Right lobe of liver (tissue), 6 donors: ENCODE measurements around the gene VCL. TPM values are rescaled to one million over a fixed set of nuclear protein-coding genes. Genes with fewer than 3 reads are reported as not detected.

Source experiments
- ATAC-seq, 4 donors: fragments of 200-7000 bp; cut with Tn5 transposase; one replicate each; pipeline ENCODE4 v1.9.1; 2020; ENCODE audit warnings: mild to moderate bottlenecking in 4 of 4, moderate library complexity in 4 of 4
- DNase-seq, 3 donors: peaks; one replicate each; pipeline ENCODE4 v3.0.0-alpha.2; 2020
- H3K27ac ChIP-seq, 3 donors: fragments of 200-600 bp; one replicate each; pipeline ENCODE4 v1.8.0; 2022
- H3K27me3 ChIP-seq, 2 donors: fragments of 200-600 bp; one replicate each; pipeline ENCODE4 v1.8.0; 2022
- H3K36me3 ChIP-seq, 4 donors: fragments of 200-600 bp; sonication (generic) in 1 of 4; one replicate each; pipeline versions ENCODE4 v1.5.1 to v1.8.0; 2017 to 2022; ENCODE audit warnings: control low read depth in 1 of 4
- H3K4me1 ChIP-seq, 4 donors: fragments of 200-600 bp; sonication (generic) in 1 of 4; one replicate each; pipeline versions ENCODE4 v1.5.1 to v1.8.0; 2017 to 2022; ENCODE audit warnings: control low read depth in 1 of 4
- H3K4me3 ChIP-seq, 3 donors: fragments of 200-600 bp; one replicate each; pipeline ENCODE4 v1.8.0; 2022
- H3K9me3 ChIP-seq, 4 donors: fragments of 200-600 bp; sonication (generic) in 1 of 4; one replicate each; pipeline versions ENCODE4 v1.5.1 to v1.8.0; 2017 to 2022; ENCODE audit warnings: control low read depth in 1 of 4
- POLR2A ChIP-seq: fragments of 450-650 bp; IDR thresholded peaks from one replicate; pipeline ENCODE4 v1.6.1; 2017; ENCODE audit warnings: antibody characterized with exemption, mild to moderate bottlenecking
- WGBS: methylation state at CpG from one replicate; pipeline ENCODE4 v1.1.6; 2018; ENCODE audit warnings: low coverage, low lambda C conversion rate; ENCODE audit not compliant: insufficient coverage; ENCODE audit errors: missing lambda C conversion rate; 5-methylcytosine and 5-hydroxymethylcytosine counted together
- intact Hi-C, 2 donors: fragments of 100-400 bp; cut with DNase I; formaldehyde crosslinking; loops; one replicate each; pipeline versions ENCODE4 v1.11.2 to v1.14.1; 2022
- total RNA-seq, 6 experiments: library from RNA; depleted of rRNA in 2 of 6; stranded (reverse); fragments of >200 nt in 2 of 6; fragmentation: NEBNext Ultra II Directional in 3 of 6; extraction: Animal tissue kit (Norgen Biotek cat#: 25700) in 3 of 6; gene quantifications; one replicate each; pipeline versions ENCODE4 v1.1.0 to v1.2.4, GENCODE V29; 2016 to 2023
- TF ChIP-seq, protein P1 (sequence below), 4 donors: fragments of 200-600 bp in 3 of 4; fragments of 450-650 bp in 1 of 4; IDR thresholded peaks; one replicate each; pipeline versions ENCODE4 v1.5.1 to v1.8.0; 2016 to 2022; ENCODE audit warnings: antibody characterized with exemption in 4 of 4, mild to moderate bottlenecking in 2 of 4
- donor health status: DM: no; HTN: yes; CAD: no.
- donor health status: DM: no; HTN: no; CAD: no.
- donor health status: DM: no; HTN: no; CAD: no.
- donor health status: DM: no; HTN: yes; CAD: no.
- donor health status: DM: no; HTN: yes; CAD: no.

Gene VCL
- total RNA-seq, 6 experiments from 2014 or later = 13.2 to 58.9 (median 27.5) TPM

- WGBS = 10% methylated on average over 5 of the region's 5 CpGs
- peak overlapping the region; percentile 83 to 89 (median 88) for H3K4me3 ChIP-seq
- no peaks in the 10 kb centered on the region for H3K27me3 ChIP-seq
- H3K27ac ChIP-seq = peak overlapping the region; percentile 82 to 95 (median 86)
- H3K4me1 ChIP-seq = peaks cover 0 to 28% (median 6%) of the 10 kb centered on the region in 4 donors
- TF ChIP-seq, protein P1, sequence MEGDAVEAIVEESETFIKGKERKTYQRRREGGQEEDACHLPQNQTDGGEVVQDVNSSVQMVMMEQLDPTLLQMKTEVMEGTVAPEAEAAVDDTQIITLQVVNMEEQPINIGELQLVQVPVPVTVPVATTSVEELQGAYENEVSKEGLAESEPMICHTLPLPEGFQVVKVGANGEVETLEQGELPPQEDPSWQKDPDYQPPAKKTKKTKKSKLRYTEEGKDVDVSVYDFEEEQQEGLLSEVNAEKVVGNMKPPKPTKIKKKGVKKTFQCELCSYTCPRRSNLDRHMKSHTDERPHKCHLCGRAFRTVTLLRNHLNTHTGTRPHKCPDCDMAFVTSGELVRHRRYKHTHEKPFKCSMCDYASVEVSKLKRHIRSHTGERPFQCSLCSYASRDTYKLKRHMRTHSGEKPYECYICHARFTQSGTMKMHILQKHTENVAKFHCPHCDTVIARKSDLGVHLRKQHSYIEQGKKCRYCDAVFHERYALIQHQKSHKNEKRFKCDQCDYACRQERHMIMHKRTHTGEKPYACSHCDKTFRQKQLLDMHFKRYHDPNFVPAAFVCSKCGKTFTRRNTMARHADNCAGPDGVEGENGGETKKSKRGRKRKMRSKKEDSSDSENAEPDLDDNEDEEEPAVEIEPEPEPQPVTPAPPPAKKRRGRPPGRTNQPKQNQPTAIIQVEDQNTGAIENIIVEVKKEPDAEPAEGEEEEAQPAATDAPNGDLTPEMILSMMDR (IDR thresholded peaks at IDR 0.05) = no peak
- TF ChIP-seq POLR2A = no peak
- intact Hi-C loops = no loop called here
- DNase-seq (no peak), ATAC-seq (peak in 3 of 4 donors; percentile 1 to 8 (median 2))
- H3K36me3 ChIP-seq = no peaks in the 10 kb centered on the region
- no peaks in the 10 kb centered on the region for H3K9me3 ChIP-seq
Observed at GRCh38 chr10:74151879-74152722, 154.2 kb downstream of the VCL start.

GRCh38 chr10:74153123-74153522 is 155.2 kb downstream of the VCL start:
- H3K36me3 ChIP-seq = no peaks in the 10 kb centered on the region
- H3K27me3 ChIP-seq = no peaks in the 10 kb centered on the region
- WGBS = 36% methylated on average over 4 of the region's 4 CpGs
- H3K4me1 ChIP-seq = peaks cover 0 to 28% (median 6%) of the 10 kb centered on the region in 4 donors
- no peak overlapping the region for H3K27ac ChIP-seq
- no peak overlapping the region for H3K4me3 ChIP-seq
- no peak for TF ChIP-seq POLR2A
- TF ChIP-seq, protein P1 (IDR thresholded peaks at IDR 0.05) = peak in 3 of 4 donors; percentile 23 to 63 (median 30)
- no peaks in the 10 kb centered on the region for H3K9me3 ChIP-seq
- ATAC-seq (no peak), DNase-seq (peak in 1 of 3 donors; percentile 44)
- intact Hi-C loops = no loop called here

- no peaks in the 10 kb centered on the region for H3K36me3 ChIP-seq
- ATAC-seq (no peak), DNase-seq (no peak)
- peaks cover 0 to 28% (median 6%) of the 10 kb centered on the region in 4 donors for H3K4me1 ChIP-seq
- no peaks in the 10 kb centered on the region for H3K9me3 ChIP-seq
- TF ChIP-seq, protein P1 (IDR thresholded peaks at IDR 0.05) = no peak
- TF ChIP-seq POLR2A = no peak
- 68% methylated on average over 4 of the region's 4 CpGs for WGBS
- no peak overlapping the region for H3K4me3 ChIP-seq
- intact Hi-C loops = no loop called here
- no peaks in the 10 kb centered on the region for H3K27me3 ChIP-seq
- no peak overlapping the region for H3K27ac ChIP-seq
Observed at GRCh38 chr10:74153676-74154075, 155.8 kb downstream of the VCL start.

- Histone ChIP-seq H3K4me1 (peaks cover 0 to 20% (median 3%) of the 10 kb centered on the region in 4 donors), H3K27ac (no peak overlapping the region), H3K9me3 (no peaks in the 10 kb centered on the region), H3K27me3 (no peaks in the 10 kb centered on the region), H3K4me3 (no peak overlapping the region), H3K36me3 (no peaks in the 10 kb centered on the region)
- intact Hi-C loops = no loop called here
- WGBS = 13% methylated on average over 2 of the region's 2 CpGs
- peak; percentile 35 to 63 (median 42) for ATAC-seq
- DNase-seq = no peak
- TF ChIP-seq POLR2A = no peak
- TF ChIP-seq, protein P1 (IDR thresholded peaks at IDR 0.05) = no peak
Observed at GRCh38 chr10:74156919-74157289, 159.0 kb downstream of the VCL start.
